OCI-LY3 (cell line): ENCODE measurements around the gene WSB2.
A peak's percentile ranks its signal among the peaks of the same experiment; 100 is the strongest.

Experiments
- H2AFZ ChIP-seq: fragments of 200-600, 300-600 bp; shearing (Covaris generic); 2 replicates; pipeline ENCODE4 v1.6.0; 2014; ENCODE audit warnings: antibody characterized with exemption, low read depth, low read length
- H3K27ac ChIP-seq: fragments of 200-600, 300-600 bp; sonication (generic); 2 replicates; pipeline ENCODE4 v1.5.1; 2014; ENCODE audit warnings: mild to moderate bottlenecking, low read length, moderate library complexity, mixed read lengths
- H3K27me3 ChIP-seq: fragments of 200-600, 300-600 bp; sonication (generic); 2 replicates; pipeline ENCODE4 v1.6.1; 2014; ENCODE audit warnings: low read depth, low read length, mixed read lengths
- H3K36me3 ChIP-seq: fragments of 200-600, 300-600 bp; sonication (generic); replicated peaks from 2 replicates; pipeline ENCODE3; 2014; ENCODE audit warnings: low read depth, low read length, mixed read lengths
- H3K4me1 ChIP-seq: fragments of 300-600, 200-600 bp; sonication (generic); 2 replicates; pipeline ENCODE4 v1.6.1; 2014; ENCODE audit warnings: low read length, mixed read lengths
- H3K4me2 ChIP-seq: fragments of 200-600, 300-600 bp; sonication (generic); 2 replicates; pipeline ENCODE4 v1.6.1; 2014; ENCODE audit warnings: low read length, mixed read lengths
- H3K4me3 ChIP-seq: fragments of 300-600, 200-600 bp; sonication (generic); 2 replicates; pipeline ENCODE4 v1.5.1; 2014; ENCODE audit warnings: antibody characterized with exemption, mild to moderate bottlenecking, low read length, moderate library complexity
- H3K79me2 ChIP-seq: fragments of 300-600, 200-600 bp; shearing (Covaris generic); 2 replicates; pipeline ENCODE4 v1.6.1; 2014; ENCODE audit warnings: mild to moderate bottlenecking, low read length, mixed read lengths
- H3K9ac ChIP-seq: fragments of 300-600, 200-600 bp; shearing (Covaris generic); 2 replicates; pipeline ENCODE4 v1.6.0; 2014; ENCODE audit warnings: mild to moderate bottlenecking, low read length, moderate library complexity
- H3K9me3 ChIP-seq: fragments of 200-600, 300-600 bp; shearing (Covaris generic); 2 replicates; pipeline ENCODE4 v1.6.1; 2014; ENCODE audit warnings: low read length, mixed read lengths; ENCODE audit not compliant: insufficient read depth
- H4K20me1 ChIP-seq: fragments of 200-600, 300-600 bp; sonication (generic); 2 replicates; pipeline ENCODE4 v1.6.1; 2016; ENCODE audit warnings: low read length, mixed read lengths; ENCODE audit not compliant: insufficient read depth
- EZH2phosphoT487 ChIP-seq: fragments of 200-600 bp; shearing (Covaris generic); IDR thresholded peaks from 2 replicates; pipeline ENCODE4 v1.6.1; 2018; ENCODE audit warnings: antibody characterized with exemption, mixed run types, low read depth
- TF ChIP-seq, protein P1 (sequence below): fragments of 200-600, 300-600 bp; sonication (generic); IDR thresholded peaks from 2 replicates; pipeline ENCODE4 v1.5.1; 2014; ENCODE audit warnings: antibody characterized with exemption, low read length, low read depth

The WSB2 gene

DNA sequence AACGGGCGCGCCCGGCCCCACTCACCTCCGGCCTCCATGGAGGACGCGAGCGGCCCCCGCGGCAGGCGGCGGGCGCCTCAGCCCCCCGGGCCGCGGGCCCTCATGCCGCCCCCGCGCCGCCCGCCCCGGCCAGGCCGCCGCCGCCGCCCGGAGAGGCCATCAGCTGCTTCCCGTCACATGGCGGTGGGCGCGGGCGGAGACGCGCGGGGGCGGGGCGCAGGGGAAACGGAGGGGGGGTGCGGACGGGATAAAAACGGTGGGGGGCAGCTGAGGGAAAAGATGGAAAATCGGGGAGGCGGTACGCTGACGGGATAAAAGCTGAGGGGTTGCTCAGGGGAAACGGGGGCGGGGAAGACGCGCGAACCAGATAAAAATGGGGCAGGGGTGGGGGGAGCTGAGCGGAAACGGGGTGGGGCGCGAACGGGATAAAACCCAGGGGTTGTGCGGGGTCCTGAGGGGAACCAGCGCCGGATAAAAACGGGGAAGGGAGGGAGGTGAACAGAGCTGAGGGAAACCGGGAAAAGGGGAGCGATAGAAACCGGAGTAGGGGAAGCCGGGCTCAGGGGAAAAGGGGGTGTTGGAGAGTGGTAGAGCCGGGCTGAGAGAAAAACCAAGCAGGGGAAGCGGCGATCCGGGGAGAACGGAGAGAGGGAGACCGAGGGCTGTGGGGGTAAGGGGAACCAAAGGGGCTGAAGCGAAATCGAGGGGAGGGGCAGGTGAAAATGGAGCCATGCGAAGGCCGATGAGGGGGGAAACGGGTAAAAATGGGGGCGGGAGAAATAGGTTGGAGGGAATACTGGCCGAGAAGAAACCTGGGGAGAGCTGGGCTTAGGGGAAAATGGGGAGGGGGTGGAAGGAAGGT is at the start of gene WSB2:
Gene WSB2 (minus strand): TSS at position 169 of the 862 bp plus-strand sequence. CDS start 131 bp downstream, at position 38.
- Histone ChIP-seq H3K27ac (peak within 1 kb of the TSS; percentile 50), H3K9ac (peak within 1 kb of the TSS; percentile 99), H2AFZ (peak within 1 kb of the TSS; percentile 82), H3K4me2 (peak within 1 kb of the TSS; percentile 98), H3K36me3 (no peaks in the 10 kb centered on the region), H3K4me3 (peak within 1 kb of the TSS; percentile 98), H3K27me3 (peaks cover 4% of the 10 kb centered on the region; the same call in 1 of the 2 replicates), H3K79me2 (peaks cover 14% of the 10 kb centered on the region), H3K9me3 (no peaks in the 10 kb centered on the region), H3K4me1 (peaks cover 38% of the 10 kb centered on the region), H4K20me1 (no peaks in the 10 kb centered on the region)
- no peak for TF ChIP-seq EZH2phosphoT487
- TF ChIP-seq, protein P1, sequence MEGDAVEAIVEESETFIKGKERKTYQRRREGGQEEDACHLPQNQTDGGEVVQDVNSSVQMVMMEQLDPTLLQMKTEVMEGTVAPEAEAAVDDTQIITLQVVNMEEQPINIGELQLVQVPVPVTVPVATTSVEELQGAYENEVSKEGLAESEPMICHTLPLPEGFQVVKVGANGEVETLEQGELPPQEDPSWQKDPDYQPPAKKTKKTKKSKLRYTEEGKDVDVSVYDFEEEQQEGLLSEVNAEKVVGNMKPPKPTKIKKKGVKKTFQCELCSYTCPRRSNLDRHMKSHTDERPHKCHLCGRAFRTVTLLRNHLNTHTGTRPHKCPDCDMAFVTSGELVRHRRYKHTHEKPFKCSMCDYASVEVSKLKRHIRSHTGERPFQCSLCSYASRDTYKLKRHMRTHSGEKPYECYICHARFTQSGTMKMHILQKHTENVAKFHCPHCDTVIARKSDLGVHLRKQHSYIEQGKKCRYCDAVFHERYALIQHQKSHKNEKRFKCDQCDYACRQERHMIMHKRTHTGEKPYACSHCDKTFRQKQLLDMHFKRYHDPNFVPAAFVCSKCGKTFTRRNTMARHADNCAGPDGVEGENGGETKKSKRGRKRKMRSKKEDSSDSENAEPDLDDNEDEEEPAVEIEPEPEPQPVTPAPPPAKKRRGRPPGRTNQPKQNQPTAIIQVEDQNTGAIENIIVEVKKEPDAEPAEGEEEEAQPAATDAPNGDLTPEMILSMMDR: no peak

DNA sequence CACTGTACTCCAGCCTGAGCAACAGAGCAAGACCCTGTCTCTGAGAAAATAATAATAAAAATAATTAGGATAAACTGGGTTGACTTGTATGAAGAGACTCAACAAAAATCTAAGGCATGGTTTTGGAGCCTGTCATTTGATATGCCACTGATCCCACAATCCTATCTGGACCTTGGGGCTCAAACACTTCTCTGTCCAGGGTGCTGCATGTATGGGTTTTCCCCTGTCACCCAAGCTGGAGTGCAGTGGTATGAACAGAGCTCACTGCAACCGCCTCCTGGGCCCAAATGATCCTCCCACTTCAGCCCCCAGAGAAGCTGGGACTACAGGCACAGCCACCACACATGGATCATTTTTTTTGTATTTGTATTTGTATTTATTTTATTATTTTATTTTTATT is 48.1 kb upstream of the WSB2 start:
- Histone ChIP-seq H3K9me3 (no peaks in the 10 kb centered on the region), H3K9ac (no peak overlapping the region), H3K4me1 (0 out of 2 replicates have a peak, but pooled peaks cover 3% of the 10 kb centered on the region), H3K4me3 (no peak overlapping the region), H3K79me2 (no peaks in the 10 kb centered on the region), H3K27me3 (no peaks in the 10 kb centered on the region), H4K20me1 (no peaks in the 10 kb centered on the region), H2AFZ (no peak overlapping the region), H3K27ac (no peak overlapping the region), H3K4me2 (no peak overlapping the region), H3K36me3 (no peaks in the 10 kb centered on the region)
- no peak for TF ChIP-seq EZH2phosphoT487
- TF ChIP-seq, protein P1: no peak

DNA sequence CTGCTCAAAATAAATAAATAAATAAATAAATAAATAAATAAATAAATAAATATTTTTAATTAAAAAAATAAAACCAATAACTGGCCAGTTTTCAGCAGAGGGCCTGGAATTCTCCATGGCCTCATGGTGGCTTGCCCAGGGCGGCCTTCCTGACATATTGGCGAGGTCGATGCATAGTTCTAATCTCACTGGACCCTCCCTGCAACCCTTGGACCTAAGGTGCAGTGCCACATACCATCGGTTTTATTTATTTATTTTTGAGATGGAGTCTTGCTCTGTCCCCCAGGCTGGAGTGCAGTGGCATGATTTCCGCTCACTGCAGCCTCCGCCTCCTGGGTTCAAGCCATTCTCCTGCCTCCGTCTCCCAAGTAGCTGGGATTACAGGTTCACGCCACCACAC is 46.7 kb upstream of the WSB2 start:
- no peaks in the 10 kb centered on the region for H3K9me3 ChIP-seq
- no peaks in the 10 kb centered on the region for H3K36me3 ChIP-seq

DNA sequence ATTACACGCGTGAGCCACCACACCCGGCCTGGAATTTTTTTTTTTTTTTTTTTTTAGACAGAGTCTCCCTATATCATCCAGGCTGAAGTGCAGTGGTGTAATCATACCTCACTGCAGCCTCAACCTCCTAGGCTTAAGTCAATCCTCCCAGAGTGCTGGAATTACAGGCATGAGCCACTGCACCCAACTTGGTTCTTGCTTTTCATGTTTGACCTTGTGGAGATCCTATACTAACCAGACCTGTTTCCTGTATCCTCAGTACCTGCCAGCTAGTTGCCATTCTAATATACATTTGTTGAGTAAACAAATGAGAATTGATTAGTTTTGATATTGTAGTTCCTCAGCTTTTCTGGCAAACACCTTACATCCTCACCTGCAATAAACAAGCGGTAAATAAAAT is 46.0 kb upstream of the WSB2 start:
- Histone ChIP-seq H3K4me3 (no peak overlapping the region), H3K4me2 (no peak overlapping the region), H3K27me3 (peaks cover 7% of the 10 kb centered on the region; the same call in 1 of the 2 replicates), H3K27ac (no peak overlapping the region), H3K36me3 (no peaks in the 10 kb centered on the region), H3K9ac (no peak overlapping the region), H3K9me3 (no peaks in the 10 kb centered on the region), H3K4me1 (0 out of 2 replicates have a peak, but pooled peaks cover 3% of the 10 kb centered on the region), H3K79me2 (no peaks in the 10 kb centered on the region), H2AFZ (no peak overlapping the region), H4K20me1 (no peaks in the 10 kb centered on the region)
- TF ChIP-seq, protein P1: no peak
- TF ChIP-seq EZH2phosphoT487: no peak

More for the DNA sequence above, 46.7 kb upstream of the WSB2 start:
- no peaks in the 10 kb centered on the region for H4K20me1 ChIP-seq
- no peak overlapping the region for H3K9ac ChIP-seq
- H3K27me3 ChIP-seq: peaks cover 2% of the 10 kb centered on the region; the same call in 1 of the 2 replicates
- no peaks in the 10 kb centered on the region for H3K79me2 ChIP-seq
- H3K4me1 ChIP-seq: 0 out of 2 replicates have a peak, but pooled peaks cover 3% of the 10 kb centered on the region
- TF ChIP-seq EZH2phosphoT487: no peak
- TF ChIP-seq, protein P1: no peak
- H3K4me3 ChIP-seq: no peak overlapping the region
- no peak overlapping the region for H2AFZ ChIP-seq
- no peak overlapping the region for H3K4me2 ChIP-seq
- no peak overlapping the region for H3K27ac ChIP-seq
